Ecto neural progenitor cell (in vitro differentiated cells): ENCODE results near the gene ALLC.

Experiments
- DNase-seq: peaks from one replicate; pipeline ENCODE4 v3.0.0-alpha.2; 2018; ENCODE audit warnings: low spot score

The ALLC gene

DNA sequence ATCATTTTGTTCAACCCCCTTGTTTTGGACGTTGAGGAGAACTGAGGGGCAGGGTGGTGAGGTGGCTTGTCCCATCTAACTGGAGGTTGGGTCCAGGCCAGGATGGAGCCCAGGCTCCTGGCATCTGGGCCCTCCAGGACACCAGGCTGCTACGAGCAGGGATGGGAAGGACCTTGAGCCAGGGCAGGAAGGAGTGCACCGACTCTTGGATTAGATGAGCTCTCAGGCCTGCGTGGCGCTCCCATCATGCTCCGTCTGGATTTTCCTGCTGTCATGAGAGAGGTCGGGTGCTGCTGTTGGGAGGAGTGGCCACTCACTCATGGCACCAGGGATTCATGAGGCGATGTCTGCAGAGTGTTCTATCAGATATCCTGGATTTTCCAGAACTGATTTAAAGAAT lies 18.3 kb upstream of the ALLC start:
- DNase-seq, result peak; percentile 40

DNA sequence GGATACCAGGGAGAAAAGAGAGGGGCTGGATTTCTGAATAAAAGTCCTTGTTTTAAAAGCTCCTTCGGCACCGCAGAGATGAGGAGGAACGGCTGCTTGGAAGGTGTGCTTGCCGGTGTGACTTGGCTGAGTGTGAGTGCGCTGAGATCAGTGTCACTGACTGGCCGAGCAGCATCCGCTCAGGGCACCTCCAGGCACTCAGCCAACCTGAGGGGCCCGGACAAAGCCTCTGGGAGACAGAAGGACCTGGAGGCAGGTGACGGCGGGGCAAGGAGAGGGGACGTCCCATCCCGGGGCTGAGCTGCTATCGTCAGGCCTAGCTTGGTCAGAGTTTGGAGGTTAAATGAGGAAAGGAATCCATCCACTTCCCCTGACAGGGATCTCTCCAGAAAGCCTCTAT lies 16.8 kb upstream of the ALLC start:
- peak; percentile 14 for DNase-seq

DNA sequence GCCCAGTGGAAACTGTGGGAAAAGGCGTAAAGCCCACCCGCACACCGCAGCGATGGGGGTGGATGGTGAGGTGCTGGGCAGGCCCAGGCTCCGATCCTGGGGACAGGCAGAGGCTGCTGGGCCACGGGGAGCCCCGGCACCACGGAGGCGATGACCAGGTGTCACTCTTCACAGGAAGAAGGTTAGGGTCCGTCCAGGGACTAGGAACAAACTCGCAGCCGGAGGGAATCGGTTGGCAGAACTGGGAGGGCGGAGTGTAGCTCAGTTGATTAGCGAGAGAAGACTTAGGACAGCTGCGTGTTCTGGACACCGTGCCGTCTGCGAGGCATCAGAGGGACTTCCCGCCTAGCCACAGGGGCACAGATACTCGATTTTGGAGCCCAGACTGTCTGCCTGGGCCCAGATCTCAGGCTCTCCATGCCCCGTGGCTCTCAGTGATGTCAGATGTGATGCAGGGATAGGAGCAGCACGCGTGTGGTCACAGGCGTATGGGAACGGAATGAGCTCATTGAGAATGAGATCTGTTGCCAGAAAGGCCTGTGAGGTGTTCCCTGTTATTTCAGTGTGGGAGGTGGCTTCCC lies 16.1 kb upstream of the ALLC start:
- peak; percentile 38 for DNase-seq

DNA sequence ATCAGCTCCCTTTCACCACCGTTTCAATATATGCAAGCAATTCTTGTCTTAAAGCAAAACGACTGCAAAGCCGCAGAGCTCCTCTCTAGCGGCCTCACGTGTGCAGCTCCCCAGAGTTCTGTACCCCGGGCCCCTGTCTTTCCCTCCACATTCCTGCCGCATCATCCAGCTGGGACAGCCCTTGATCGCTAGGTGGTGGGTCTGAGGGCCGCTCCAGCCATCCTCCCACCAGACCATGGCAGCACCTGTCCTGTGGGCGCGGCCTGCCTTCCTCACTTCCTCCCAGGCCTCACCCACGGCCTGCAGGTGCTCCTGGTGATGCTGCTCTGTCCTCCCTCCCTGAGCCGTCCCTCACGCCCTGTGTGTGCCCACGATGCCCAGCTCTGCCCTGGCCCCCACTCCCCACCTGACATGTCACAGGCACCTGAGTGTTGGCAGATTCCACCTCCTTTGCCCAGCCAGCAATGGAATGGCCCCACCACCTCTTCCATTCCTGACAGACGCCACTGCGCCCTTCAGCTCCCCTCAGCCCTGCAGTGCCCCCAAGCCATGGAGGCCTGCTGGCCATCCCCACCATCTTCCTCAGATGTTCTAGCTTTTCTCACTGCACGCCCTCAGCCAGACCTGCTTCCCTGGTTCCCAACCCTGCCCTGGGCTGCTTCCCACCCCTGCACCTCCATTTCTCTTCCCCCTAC lies 15.3 kb upstream of the ALLC start:
- peak; percentile 23 for DNase-seq

DNA sequence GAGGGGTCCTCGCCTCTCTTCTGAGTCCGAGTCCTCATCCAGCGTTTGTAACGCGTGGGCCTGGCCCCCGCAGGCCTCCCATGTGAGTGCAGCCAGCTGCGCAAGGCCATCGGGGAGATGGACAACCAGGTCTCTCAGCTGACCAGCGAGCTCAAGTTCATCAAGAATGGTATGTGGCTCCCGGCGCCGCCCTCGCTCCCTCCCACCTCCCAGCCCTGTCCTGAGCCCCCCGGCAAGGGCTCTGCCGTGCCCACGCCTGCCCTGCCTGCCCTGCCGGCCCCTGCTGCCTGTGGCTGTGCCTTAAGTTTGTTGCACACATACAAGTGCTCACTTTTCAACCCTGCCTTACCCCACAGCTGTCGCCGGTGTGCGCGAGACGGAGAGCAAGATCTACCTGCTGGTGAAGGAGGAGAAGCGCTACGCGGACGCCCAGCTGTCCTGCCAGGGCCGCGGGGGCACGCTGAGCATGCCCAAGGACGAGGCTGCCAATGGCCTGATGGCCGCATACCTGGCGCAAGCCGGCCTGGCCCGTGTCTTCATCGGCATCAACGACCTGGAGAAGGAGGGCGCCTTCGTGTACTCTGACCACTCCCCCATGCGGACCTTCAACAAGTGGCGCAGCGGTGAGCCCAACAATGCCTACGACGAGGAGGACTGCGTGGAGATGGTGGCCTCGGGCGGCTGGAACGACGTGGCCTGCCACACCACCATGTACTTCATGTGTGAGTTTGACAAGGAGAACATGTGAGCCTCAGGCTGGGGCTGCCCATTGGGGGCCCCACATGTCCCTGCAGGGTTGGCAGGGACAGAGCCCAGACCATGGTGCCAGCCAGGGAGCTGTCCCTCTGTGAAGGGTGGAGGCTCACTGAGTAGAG lies 14.4 kb upstream of the ALLC start:
- no peak for DNase-seq

DNA sequence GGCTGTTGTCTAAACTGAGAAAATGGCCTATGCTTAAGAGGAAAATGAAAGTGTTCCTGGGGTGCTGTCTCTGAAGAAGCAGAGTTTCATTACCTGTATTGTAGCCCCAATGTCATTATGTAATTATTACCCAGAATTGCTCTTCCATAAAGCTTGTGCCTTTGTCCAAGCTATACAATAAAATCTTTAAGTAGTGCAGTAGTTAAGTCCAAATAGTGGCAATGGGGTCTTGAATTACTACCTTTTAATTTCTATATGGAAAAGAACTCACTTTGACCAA lies 13.8 kb upstream of the ALLC start:
- DNase-seq, result no peak

DNA sequence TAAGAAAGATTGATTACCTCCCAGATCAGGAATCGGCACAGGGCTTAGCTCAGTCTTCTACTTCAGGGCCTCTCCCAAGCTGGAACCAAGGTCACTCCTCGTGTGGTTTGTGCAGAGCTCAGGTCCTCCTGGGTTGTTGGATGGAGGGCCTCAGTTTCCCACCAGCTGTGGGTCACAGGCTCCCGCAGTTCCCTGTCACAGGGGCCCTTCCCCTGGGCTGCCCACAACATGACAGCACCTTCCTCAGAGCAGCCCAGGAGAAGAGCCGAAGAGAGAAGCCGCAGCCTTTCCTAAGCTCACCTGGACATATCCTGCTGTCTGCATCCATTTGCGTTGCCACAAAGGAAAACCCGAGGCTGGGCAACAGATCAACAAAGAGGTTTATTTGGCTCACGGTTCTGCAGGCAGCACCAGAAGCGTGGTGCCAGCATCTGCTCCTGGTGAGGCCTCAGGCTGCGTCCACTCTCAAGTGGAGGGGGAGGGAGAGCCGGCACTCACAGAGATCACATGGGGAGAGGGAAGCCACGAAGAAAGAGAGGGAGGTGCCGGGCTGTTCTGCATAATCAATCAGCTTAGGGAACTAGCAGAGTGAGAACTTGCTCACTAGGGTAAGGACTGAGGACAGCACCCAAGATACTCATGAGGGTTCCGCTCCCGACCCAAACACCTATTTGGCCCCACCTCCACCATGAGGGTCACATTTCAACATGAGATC lies 13.0 kb upstream of the ALLC start:
- DNase-seq, result no peak

DNA sequence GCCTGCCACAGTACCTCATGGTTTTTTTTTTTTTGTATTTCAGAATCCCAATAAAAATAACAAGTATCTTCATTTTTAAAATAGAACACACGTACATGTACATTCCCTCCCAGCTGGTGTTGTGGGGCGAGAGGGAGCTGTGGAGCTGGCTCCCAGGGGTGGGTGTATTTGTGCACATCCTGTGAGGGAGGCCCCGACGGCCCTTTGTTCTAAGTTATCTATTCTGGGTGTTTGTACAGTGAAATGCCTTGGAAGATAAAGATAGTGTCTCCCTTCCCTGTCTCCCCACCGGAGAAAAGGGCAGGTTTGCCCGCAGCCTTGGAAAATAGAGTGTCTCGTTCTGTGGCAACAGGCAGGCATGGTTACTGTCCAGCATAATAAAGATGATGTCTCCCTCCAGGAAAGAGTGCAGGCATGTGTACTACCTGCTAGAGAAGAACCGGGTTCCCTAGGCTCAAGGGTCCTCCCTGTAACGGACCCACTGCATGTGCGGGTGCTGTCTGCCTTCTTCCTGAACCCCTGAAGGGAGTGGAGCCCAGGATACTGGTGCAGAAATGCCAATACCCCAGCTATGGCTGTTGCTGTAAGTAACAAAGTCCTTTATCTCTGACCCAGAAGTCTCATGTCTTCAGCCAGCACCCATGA lies 12.1 kb upstream of the ALLC start:
- no peak for DNase-seq

DNA sequence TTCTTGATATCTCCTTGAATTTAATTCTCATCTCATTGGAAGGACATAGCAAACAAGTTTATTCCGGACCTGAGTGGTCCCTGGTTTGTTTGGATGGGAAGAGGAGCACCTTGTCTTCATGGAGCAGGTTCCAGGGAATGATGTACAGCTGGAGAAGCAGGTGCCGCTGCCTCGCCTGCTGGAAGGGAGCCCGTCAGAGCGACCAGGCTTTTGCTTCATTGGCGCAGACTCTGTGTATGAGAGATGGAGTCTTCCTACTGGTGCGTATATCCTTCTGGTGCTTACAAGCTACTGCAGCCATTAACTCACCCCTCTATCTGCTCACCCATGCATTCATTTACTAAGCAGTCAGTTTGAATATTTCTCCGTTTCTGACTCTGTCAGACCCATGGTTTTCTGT lies 11.6 kb upstream of the ALLC start:
- DNase-seq, result no peak

DNA sequence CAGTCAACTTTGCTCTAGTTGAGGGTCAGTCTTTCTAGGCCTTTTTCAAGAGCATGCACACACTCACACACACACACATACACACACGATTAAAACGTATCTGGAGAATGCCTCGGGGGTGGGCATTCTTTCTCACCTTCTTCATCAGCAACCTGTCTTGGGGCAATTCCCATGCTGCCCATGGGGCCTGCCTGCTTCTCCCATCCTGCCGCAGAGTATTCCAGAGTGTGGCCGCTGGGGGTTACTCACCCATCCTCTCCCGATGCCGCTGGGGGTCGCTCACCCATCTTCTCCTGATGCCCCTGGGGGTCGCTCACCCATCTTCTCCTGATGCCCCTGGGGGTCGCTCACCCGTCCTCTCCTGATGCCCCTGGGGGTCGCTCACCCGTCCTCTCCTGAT lies 10.8 kb upstream of the ALLC start:
- no peak for DNase-seq

DNA sequence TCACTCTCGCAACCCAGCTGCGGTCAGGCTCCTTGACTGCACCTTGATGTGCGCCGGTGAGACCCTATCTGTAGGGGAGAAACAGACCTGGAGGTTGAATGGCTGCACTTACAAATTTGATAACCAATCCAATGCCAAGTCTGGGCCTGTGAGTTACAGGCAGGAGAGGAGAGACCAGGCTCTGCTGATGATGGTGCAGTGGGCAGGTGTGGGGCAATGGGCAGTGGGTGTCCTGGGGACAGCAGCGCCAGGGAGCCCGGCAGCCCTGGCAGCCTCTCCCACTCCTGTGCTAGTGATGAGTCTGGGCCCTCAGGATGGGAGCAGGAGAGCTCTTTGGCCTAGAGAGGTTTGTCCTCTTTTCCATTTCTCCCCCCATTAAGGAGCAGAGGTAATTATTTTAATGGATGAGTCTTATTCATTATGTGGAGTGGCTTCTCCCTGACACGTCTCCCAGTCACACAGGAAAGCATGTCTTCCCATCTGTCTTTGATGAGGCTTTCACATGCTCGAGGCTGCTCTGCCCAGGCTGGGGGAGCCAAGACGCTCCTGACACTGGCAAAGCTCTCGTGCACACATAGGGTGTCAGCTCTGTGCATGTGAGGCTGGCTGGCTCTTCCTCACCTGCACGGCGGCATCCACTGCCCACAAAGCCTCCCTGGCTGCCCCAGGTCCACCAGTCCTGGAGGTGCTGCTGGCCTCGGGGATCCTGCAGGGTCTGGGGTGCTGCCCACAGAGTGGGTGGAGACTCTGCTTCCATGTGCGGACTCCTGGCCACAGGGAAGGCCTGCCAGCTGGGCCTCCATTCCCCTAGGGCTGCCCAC lies 10.0 kb upstream of the ALLC start:
- DNase-seq, result no peak

DNA sequence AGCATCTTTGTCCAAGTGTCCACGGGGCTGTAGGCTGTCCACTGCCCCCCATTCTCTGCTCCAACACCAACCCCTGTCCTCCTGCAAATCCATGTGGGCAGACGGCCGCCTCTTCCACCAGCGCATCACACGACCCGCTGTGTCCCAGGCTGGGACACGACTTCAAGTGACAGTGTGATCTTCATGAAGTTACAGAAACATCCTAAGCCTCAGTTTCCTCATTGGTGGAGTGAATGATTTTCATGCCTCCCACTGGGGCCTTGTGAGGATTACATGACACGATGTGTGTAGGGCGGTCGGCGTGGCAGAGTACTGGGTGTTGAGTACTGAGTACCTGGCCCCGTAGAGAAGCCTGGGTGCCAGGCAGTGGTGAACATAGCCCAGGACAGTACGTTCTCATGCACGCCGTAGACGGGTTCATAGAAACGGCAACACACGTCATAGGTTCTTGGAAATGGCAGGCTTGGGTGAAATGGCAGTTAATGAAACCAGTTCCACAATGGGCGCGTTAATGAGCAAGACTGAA lies 9.3 kb upstream of the ALLC start:
- no peak for DNase-seq

DNA sequence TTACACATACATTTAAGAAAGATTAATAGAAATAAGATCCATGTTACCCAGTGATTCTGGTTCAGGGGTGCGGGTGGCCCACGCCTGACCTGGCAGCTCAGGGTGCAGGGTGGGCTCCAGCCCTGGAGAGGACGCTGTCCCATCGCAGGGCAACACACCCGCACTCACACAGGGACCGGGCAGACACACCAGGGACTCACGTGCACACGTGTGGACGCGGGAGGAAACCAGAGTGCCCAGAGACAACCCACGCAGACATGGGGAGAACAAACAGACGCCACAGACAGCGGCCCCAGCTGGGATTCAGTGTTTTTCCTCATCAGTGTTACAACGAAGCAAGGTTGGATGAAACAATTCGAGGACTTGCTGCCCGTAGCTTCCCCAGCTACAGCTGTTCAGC lies 8.4 kb upstream of the ALLC start:
- no peak for DNase-seq

DNA sequence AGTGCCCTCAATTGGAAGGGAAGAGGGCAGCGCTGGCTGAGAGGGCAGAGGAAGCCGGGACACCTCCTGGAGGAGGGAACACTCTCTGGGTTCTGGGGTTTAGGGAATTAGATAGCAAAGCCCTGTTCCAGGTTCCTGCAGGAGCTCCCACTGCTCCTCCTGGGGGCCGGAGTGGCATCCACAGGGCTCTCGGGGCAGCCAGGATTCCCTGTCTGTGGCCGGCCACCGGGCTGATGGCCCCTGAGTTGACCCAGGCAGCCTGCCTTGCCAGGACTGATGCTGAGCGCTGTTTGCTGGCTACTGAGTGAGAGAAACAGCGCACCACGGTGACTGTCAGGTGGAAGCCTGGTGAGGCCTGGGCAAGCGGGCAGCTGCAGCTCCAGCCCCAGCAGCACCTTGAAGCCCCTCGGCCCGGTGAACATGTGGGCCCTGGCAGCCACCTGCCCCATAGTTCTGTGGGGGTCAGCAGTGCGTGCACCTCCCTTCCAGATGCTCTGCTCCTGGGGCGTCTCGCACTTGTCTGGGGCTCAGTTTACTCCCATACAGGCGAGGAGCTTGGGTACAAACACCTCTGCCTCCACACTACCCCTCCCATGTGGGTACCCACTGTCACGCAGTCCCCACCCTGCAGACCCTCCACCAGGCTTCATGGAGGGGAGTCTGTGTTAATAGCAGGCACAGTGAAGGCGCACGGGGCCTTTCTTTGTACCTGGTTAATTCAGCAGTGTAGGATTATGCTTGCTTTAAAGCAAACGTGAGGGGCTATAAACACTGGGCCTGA lies 7.7 kb upstream of the ALLC start:
- no peak for DNase-seq

DNA sequence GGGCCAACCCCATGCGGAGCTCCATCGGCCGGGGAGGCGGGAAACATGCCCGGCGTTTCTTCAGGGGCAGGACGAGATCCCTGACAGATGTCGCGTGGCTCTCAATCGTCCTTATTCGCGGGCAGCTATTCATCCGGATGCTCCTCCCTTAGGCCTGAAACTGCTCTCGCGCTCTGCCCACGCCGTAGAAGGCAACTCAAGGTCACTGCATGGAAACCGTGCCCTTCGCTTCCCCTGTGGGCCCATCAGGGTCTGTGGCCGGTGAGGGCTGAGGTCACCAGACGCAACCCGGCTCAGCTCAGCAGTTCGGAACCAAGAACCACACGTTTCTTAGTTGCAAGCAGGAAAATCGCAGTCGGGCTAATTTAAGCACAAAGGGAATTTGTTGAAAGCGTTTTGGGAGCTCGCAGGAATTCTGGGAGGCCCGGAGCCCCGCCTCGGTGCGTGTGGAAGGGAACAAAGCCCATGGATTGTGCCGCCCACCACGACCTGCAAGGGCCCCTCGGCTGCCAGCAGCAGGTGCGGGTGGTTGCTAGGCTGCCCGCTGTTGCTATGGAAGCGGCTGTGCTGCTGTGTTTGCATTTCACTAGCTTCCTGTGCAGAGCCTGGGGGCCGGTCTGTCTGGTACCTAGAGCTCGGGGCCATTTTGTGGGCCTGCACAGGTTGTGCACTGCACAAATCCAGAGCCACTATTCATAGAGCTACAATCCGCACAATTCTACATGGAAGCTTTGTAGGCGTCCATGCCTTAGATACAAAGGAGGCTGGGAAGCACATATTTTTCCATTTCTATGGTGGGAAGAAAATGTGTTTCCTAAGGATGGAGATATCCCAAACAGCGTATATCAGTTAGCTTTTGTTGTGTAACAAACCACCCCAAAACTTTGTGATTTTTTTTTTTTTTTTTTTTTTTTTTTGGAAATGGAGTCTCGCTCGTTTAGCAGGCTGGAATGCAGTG lies 6.0 kb upstream of the ALLC start:
- DNase-seq, result peak; percentile 89

DNA sequence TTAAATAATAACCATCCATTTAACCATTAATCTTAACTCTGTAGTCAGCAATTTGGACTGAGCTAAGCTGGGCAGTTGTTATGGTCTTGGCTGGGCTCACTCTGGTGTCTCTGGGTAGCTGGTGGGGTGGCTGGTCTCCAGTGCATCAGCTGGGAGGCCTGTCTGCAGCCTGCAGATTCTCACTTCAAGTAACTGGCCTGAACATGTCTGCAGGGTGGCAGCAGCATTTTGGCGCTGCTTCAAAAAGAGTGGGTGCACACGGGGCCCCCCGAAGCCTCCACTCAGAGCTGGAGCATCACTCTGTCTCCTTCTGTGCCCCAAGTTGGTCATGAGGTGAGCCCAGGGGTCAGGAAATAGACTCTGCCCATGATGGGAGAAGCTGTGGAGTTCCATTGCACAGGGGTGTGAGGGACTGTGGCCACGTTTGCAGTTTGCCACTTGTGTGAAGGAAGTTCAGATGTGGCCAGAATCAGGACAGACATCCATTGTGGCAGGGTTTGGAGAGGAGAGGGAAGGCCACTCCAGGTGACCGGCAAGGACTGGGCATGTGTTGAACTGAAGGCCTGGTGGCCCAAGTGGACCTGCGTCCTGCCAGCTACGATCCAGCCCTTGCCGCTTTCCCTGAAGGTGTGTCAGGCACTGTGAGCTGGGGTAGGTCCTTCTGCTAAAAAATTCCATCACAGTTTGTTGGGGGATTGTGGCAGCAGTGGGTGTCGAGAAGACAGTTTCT lies 4.9 kb upstream of the ALLC start:
- DNase-seq, result no peak

DNA sequence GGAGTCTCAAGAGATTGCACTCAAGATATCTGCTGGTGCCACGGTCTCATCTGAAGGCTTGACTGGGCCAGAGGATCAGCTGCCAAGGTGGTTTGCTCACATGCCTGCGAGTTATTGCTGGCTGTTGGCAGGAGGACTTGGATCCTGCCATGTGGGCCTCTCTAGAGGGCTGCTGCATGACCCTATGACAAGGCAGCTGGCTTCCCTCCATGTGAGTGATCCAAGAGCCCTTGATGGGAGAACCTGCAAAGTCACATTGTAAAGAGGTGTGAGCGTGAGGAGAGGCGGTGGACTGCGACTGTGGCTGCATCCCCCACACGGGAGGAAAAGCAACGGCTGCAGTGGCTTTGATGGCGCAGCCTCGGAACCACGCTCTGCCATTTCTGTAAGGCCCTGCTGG lies 4.0 kb upstream of the ALLC start:
- no peak for DNase-seq

DNA sequence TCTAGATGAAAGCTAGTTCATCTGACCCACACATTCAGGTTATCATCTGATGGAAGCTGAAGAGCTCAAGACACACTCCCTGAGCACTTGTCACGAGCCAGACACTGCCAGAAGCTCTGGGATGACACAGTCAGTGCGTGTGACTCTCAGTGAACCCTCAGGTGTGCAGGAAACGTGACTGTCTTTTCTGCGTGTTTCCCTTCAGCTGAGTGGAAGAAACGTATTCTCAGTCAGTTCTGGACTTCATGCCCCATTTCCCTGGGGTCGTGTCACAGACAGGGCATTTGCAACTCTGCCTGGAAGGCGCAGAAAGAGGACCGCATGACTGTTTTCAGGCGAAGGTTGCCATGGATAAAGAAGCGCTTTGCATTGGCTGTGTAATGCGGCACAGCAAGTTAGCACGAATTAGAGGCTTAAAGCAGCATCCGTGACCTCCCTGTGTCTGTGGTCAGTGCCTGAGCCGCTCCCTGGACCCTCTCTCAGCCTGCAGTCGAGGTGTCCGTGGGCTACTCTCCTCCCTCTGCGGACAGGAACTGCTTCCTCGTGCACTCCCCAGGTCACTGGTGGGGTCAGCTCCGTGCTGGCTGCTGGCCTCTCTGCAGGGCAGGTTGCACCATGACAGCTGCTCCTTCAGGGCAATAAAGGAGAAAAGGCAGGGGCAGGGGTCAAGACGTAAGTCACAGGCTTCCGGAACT lies 3.3 kb upstream of the ALLC start:
- no peak for DNase-seq
